C4-2B (cell line): Measurements from ENCODE around the gene TRIM5.
"Not testable (repeated sequence)": the region's sequence is repeated elsewhere in the genome, so short reads cannot be mapped to it uniquely, and the experiment has no call there.

ENCODE experiments used
- H3K27ac ChIP-seq: fragments of 450-650 bp; 2 replicates; pipeline ENCODE4 v1.5.1; 2017
- ZFX ChIP-seq: fragments of 450-650 bp; IDR thresholded peaks from 2 replicates; pipeline ENCODE4 v1.6.1; 2017
- TF ChIP-seq, protein P1 (sequence below): fragments of 450-650 bp; conservative IDR thresholded peaks from 2 replicates; pipeline ENCODE4 v1.5.1; 2017; ENCODE audit warnings: mild to moderate bottlenecking

TRIM5 gene

DNA sequence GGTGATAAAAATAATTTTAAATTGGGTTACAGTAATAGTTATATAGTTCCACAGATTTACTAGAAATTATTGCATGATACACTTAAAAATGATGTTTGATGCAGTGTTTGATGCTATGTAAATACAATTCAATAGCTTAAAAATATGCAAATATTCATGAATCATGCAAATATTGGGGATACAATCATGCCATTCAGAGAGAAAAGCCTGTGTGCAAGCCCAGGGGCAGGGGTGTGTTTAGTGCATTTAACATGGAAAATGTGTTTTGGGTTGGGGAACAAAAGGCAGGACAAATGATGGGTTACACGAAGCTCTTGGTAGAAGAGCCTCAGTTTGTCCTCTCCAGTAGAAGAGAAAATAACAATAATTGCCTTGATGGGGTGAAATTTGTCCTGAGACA, 10.7 kb upstream of the TRIM5 start:
- no peak overlapping the region for H3K27ac ChIP-seq
- TF ChIP-seq, protein P1, sequence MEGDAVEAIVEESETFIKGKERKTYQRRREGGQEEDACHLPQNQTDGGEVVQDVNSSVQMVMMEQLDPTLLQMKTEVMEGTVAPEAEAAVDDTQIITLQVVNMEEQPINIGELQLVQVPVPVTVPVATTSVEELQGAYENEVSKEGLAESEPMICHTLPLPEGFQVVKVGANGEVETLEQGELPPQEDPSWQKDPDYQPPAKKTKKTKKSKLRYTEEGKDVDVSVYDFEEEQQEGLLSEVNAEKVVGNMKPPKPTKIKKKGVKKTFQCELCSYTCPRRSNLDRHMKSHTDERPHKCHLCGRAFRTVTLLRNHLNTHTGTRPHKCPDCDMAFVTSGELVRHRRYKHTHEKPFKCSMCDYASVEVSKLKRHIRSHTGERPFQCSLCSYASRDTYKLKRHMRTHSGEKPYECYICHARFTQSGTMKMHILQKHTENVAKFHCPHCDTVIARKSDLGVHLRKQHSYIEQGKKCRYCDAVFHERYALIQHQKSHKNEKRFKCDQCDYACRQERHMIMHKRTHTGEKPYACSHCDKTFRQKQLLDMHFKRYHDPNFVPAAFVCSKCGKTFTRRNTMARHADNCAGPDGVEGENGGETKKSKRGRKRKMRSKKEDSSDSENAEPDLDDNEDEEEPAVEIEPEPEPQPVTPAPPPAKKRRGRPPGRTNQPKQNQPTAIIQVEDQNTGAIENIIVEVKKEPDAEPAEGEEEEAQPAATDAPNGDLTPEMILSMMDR = no peak
- TF ChIP-seq ZFX = no peak

DNA sequence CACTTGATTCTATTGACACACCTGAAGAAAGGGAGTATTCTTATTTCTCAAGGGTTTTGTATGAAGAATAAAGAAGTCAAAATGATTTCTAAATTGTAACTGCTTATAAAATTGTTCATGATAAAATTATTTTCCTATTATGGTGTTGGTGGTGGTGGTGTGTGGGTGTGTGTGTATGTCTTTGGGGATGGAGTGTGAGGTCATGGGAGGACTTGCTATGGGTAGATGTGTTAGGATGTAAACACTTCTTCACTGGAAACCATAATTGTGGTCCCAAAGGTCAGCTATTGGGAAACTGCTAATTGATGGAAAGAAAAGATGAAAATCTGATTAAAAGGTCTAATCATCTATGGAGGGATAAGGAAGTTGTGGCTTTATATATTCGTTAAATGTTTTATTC, 9.8 kb upstream of the TRIM5 start:
- H3K27ac ChIP-seq = no peak overlapping the region
- TF ChIP-seq, protein P1 = no peak
- no peak for TF ChIP-seq ZFX

DNA sequence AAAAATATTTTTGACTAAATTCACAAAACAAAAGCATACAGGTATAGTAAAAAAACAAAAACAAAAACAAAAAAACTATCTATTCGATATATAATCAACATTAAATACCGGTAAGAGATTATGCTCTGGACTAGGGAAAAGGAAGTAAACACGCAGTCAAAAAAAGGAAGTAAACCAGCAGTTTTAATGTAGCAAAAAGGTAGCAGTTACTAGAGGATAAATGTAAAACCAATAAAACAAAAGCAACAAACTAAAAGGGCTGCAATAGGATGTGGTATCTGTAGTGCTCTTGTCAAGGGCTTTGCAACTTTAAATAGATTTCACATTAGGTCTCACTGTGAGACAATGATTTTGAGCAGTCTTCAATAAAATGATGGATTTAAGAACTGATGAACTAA, 7.1 kb upstream of the TRIM5 start:
- TF ChIP-seq, protein P1 = no peak
- TF ChIP-seq ZFX = no peak
- no peak overlapping the region for H3K27ac ChIP-seq

DNA sequence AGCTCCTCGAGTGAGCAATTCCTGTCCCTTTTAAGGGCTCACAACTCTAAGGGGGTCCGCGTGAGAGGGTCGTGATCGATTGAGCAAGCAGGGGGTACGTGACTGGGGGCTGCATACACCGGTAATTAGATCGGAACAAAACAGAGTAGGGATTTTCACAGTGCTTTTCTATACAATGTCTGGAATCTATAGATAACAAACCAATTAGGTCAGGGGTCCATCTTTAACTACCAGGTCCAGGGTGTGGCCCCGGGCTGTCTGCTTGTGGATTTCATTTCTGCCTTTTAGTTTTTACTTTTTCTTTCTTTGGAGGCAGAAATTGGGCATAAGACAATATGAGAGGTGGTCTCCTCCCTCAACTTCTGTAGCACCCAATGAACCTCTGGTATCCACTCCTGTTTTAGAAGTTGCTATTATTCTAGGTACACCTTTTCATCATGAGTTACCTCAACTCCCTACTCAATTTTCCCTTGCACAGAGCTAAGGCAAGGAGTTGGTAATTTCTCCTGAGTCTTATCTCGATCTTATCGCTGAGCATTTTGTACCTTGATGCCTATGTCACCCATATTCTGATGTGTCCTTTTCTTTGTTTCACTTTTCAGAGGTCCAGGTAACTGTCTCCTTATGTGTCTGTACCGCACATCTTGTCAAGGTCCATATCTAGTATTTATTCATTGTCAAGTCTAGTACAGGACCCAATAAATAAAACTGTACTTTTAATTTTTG, 6.5 kb upstream of the TRIM5 start:
- not testable (repeated sequence) for H3K27ac ChIP-seq

DNA sequence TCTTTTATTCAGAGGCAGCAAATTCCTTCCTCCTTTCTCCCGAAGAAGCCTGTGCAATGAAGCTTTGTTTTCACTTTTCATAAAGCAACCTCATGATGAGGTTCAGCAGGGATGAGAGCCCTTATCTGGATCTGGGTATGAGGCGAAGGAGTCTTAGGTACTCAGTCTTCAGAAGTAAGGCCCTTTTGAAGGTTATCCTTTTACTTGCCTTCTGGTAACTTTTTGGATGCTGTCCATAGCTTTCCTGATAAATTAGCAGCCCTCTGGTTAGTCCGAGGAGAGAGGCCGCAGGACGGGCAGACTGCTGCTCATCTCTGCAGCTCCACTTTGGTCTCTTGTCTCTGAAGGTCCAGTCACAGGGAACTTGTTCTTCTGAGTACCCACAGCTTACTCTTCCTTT, 5.9 kb upstream of the TRIM5 start:
- H3K27ac ChIP-seq = no peak overlapping the region
- TF ChIP-seq, protein P1 = no peak
- TF ChIP-seq ZFX = no peak

DNA sequence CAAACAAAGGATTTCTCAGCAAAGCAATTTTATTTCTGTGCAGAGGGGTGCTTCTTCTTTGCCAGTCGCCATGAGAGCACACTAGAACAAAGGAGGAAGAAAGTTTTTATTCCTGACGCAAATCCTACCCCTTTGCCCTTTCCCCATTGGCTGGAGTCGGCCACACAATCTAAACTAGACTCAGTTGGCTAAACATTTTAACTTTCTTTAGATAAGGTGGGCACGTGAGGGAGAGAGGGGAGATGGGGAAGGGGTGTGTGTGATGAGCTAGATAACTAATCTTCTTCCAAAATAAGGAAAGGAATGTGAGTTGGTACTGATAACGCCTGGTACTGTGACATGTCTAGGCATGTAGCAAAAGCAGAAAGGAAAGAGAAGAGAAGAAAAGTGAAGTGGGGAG, 5.3 kb upstream of the TRIM5 start:
- TF ChIP-seq, protein P1 = no peak
- no peak for TF ChIP-seq ZFX
- no peak overlapping the region for H3K27ac ChIP-seq

DNA sequence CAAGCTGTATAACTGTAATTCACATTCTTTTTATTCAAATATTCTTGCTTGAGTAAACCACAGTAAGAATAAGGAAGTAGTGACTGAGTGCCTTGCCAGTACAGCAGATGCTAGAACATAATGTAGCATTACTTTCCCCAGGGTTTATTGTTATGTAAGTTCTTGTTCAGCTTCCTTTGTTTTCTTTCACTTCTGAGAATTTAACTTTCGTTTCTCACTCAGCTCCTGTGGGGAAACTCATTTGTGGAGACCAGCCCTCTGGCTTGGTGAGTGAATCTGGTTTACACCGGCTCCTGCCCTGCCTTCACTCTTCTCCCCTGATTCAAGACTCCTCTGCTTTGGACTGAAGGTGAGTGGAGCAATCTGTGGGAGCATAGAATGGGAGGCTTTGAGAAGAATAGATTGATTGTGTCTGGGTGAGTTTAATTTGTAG, 4.7 kb upstream of the TRIM5 start, which contains the start of gene TRIM22:
TRIM22 (plus strand) TSS at position 240 of the 433 bp plus-strand sequence. CDS start 6,443 bp downstream, outside the sequence.
- H3K27ac ChIP-seq = no peak within 1 kb of the TSS
- TF ChIP-seq, protein P1 = no peak
- TF ChIP-seq ZFX = no peak

DNA sequence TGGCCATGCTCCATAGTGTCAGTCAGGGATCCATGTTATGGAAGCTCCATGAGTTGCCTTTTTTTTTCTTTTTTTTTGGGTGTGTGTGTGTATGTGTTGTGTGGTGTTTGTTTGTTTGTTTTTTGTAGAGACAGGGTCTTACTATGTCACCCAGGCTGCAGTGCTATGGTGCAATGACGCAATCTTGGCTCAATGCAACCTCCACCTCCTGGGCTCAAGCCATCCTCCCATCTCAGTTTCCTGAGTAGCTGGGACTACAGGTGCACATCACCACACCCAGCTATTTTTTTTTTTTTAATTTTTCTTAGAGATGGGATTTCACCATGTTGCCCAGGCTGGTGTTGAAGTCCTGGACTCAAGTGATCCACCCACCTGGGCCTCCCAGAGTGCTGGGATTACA, 3.6 kb upstream of the TRIM5 start:
- no peak for TF ChIP-seq ZFX
- TF ChIP-seq, protein P1 = no peak
- no peak overlapping the region for H3K27ac ChIP-seq
